SKM-1 (cell line): ENCODE data around the gene IFT25.
"Not testable (repeated sequence)": the region's sequence is repeated elsewhere in the genome, so short reads cannot be mapped to it uniquely, and the experiment has no call there.

Experiments used
- DNase-seq: peaks from one replicate; lab custom pipeline; 2025; ENCODE audit not compliant: unreplicated experiment; lab: John Stamatoyannopoulos, UW

IFT25 gene

DNA sequence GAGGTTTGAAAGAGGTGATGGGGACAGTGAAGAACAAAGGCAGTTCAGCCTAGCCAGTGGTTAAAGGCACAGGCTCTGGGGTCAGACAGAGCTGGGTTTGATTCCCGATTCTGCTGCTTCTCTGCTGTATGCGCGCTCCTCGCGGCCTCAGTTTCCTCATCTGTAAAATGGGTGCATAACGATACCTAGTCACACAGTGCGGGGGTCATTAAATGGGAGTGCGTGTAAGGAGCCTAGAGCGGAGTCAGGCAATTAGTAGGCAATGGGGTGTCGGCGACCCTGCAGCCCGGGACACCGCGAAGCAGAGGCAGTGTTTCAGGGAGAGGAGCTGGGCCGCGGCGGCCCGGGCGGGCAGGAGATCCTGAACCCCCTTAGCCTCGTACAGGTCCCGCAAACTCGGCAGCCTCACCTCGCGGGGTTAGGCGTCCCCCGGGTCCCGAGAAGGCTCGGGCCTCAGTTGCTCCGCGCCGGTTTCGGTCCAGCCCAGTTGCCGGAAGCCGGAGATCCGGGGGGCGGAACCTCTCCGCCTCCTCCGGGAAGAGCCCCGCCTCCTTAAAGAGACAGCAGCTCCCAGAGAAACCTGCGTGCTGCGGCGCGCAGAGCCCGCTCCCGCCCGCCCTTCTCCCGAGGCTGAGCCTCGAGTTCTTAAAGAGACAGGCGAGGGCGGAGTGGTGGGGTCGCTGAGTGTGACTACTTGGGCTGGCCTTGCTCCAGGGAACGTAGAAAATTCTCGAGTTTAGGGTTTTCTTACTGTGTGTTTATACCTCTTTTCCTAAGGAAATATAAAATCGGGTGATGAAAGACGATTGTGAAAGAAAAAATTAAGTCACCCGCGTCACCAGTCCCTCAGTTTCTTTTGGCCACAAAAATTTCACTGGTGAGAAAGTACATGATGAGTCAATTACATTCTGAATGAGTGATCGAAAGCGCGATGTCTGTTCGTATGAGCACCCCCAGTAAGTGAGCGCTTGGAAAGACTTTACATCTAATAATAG lies 55.9 kb downstream of the IFT25 start, which contains the start of gene YIPF1:
Gene YIPF1 (minus strand): TSS at position 494 of the 995 bp plus-strand sequence. CDS start 860 bp downstream, outside the sequence.
- peak; percentile 50 for DNase-seq

DNA sequence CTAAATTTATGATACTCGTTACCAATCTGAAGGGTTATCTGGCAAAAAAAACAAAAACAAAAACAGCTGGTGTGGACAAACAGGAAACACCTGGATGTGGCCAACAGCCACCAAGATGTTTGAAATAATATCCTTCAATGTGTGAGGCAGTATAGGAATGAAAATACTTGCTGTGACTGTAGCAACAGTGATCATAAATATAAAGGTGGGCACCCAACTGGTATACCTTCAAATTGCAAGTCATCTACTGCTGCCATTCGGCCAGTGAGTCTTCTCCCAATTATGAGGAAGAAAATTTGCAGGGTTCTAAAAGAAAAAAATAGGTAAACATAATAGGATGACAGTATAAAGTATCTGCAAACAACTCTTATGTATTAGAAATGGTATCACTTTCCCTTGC lies 56.8 kb downstream of the IFT25 start:
- no peak for DNase-seq

DNA sequence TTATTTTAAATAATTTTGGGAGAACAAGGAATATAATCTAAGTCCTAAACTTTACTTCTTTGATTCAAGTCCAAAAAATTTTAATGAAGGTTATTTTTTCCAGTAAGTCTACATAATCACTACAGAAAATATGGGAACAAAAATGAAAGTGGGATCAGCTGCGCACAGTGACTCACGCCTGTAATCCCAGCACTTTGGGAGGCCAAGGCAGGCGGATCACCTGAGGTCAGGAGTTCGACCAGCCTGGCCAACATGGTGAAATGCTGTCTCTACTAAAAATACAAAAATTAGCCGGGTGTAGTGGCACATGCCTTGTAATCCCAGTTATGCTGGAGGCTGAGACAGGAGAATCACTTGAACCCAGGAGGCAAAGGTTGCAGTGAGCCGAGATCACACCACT lies 61.9 kb downstream of the IFT25 start:
- DNase-seq = not testable (repeated sequence)

DNA sequence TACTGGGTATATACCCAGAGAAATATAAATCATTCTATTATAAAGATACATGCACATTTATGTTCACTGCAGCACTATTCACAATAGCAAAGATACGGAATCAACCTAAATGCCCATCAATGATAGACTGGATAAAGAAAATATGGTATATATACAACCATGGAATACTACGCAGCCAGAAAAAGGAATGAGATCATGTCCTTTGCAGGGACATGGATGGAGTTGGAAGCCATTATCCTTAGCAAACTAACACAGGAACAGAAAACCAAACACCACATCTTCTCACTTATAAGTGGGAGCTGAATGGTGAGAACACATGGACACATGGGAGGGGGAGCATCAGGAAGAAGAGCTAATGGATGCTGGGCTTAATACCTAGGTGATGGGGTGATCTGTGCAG lies 63.6 kb downstream of the IFT25 start:
- DNase-seq = not testable (repeated sequence)

DNA sequence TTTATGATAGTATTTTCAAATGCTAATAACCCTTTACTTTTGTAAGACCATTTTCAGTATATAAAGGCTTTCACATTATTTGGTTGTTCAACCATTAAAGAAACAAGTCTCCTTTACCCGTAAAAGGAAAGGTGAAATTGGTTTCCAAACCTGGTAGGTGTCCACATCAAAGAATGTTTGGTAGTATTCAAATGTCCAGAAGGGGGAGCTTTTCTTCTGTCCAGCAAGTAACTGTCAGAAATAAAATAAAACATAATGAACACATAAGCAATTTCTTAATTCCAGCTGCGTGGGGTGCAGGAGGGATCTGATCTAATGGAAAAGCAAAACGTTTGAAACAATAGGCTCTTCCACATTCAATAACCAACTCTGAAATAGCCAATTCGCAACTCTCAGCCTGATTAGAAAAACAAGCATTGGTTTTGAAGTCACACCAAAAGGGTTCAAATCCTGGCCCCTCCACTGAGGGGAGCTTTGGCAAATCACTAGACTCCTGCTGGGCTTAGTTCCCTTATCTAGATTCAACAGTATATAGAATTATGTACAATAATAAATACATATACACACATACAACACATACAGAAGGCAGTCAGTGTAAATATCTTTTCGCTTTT lies 66.9 kb downstream of the IFT25 start:
- DNase-seq = peak; percentile 46

- not testable (repeated sequence) for DNase-seq
Observed at GRCh38 chr1:53875150-53875549, 70.3 kb downstream of the IFT25 start.

GRCh38 chr1:53871773-53872484 lies 73.6 kb downstream of the IFT25 start:
- DNase-seq = no peak
